ENCODE measurements around the gene CNGA2. TPM values are rescaled to one million over a fixed set of nuclear protein-coding genes. Genes with fewer than 3 reads are reported as not detected.

The CNGA2 gene
- total RNA-seq, 1 donor from 2014 or later: not detected

DNA sequence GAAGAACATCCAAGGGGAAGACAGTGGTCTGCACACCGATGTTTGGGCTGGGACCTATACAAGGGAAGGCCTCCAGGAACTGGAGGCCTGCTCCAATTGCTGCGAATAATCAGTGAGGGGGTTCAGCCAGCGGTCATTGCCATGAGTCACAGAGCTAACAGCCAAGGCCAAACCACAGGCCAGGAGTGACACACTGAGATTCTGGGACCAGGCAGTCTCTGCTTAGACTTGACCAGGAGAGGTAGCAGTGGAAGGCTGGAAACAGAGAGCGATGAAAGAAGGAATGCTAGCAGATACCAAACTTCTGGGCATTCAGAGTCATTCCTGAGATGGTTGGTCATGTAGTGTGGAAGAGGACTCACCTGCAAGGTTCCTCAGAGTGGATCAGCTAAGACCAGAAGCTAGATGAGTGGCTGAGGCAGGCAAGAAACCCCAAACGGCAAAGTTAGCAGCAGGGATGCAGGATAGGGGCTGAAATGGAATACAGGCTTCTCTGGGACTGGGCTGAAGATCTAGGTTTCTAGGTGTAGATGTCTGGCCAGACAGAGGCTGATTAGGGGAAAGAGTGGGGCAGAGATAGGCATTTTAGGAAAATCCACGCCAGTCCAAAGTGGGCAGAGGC is 54.7 kb downstream of the CNGA2 start:
- H3K27me3 Mint-ChIP-seq (ENCODE audit: low read depth): no peaks in the 10 kb centered on the region
- no peaks in the 10 kb centered on the region for H3K4me1 Mint-ChIP-seq
- H3K27ac Mint-ChIP-seq: no peak overlapping the region
- TF ChIP-seq, protein P1, sequence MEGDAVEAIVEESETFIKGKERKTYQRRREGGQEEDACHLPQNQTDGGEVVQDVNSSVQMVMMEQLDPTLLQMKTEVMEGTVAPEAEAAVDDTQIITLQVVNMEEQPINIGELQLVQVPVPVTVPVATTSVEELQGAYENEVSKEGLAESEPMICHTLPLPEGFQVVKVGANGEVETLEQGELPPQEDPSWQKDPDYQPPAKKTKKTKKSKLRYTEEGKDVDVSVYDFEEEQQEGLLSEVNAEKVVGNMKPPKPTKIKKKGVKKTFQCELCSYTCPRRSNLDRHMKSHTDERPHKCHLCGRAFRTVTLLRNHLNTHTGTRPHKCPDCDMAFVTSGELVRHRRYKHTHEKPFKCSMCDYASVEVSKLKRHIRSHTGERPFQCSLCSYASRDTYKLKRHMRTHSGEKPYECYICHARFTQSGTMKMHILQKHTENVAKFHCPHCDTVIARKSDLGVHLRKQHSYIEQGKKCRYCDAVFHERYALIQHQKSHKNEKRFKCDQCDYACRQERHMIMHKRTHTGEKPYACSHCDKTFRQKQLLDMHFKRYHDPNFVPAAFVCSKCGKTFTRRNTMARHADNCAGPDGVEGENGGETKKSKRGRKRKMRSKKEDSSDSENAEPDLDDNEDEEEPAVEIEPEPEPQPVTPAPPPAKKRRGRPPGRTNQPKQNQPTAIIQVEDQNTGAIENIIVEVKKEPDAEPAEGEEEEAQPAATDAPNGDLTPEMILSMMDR (IDR thresholded peaks at IDR 0.05; ENCODE audit: unreplicated experiment): no peak
- no peak overlapping the region for H3K4me3 Mint-ChIP-seq
- peaks cover 37% of the 10 kb centered on the region for H3K9me3 Mint-ChIP-seq
- DNase-seq (ENCODE audit: low spot score in 2 of 2, unreplicated experiment in 2 of 2): no peak
- H3K36me3 Mint-ChIP-seq: no peaks in the 10 kb centered on the region

DNA sequence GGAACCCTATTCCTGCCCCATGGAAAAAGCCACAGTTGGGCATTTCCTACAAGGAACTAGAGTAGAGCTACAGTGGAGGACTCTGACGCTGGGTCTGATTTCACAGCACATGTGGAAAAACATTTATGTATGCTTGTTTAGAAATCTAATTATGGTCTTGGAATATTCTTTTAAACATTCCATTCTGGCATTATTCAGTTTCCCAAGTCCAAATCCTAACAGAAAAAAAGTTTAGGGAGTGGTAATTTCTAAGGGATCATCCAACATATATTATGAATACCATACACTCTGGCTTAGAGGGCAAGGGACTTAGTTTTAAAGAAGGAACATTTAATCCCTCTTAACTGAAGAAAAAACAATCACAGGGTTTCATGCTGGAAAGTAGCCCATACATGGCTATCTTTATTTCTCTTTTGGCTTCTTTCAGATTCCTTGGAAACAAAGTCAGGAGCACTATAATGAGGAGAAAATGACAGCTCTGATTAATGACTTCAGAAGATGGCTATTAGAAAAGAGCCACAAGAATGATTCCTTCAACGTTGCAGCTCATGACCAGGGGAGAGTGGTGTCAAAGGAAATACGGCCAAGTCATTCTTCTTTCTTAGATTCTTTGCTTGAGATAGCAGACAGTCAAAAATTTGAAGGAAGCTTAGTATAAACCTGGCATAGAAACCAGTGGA is 56.1 kb downstream of the CNGA2 start:
- TF ChIP-seq, protein P1 (IDR thresholded peaks at IDR 0.05; ENCODE audit: unreplicated experiment): no peak
- H3K4me3 Mint-ChIP-seq: no peak overlapping the region
- no peak for DNase-seq (ENCODE audit: low spot score in 2 of 2, unreplicated experiment in 2 of 2)
- H3K36me3 Mint-ChIP-seq: no peaks in the 10 kb centered on the region
- no peaks in the 10 kb centered on the region for H3K27me3 Mint-ChIP-seq (ENCODE audit: low read depth)
- H3K27ac Mint-ChIP-seq: no peak overlapping the region
- peaks cover 42% of the 10 kb centered on the region for H3K9me3 Mint-ChIP-seq
- H3K4me1 Mint-ChIP-seq: no peaks in the 10 kb centered on the region

DNA sequence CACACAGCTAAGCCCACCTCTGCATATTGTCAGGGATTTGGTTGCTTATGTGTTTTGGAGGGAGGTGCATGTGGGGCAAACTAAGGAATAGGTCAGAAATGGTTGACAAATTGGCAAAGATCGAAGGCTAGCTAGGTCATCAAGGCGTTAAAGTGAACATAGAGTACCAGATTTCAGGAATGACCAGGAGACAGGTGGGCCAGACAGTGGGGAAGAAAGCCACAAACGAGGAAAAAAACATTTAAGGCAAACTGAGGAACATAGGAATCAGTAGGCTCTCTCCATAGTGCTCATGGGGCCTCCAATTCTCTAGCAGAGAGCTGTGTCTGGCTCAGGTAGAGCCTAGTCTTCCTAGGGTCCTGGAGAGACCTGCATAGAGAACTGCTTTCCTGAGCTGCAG is 57.4 kb downstream of the CNGA2 start:
- no peak overlapping the region for H3K4me3 Mint-ChIP-seq
- no peaks in the 10 kb centered on the region for H3K4me1 Mint-ChIP-seq
- DNase-seq (ENCODE audit: low spot score in 2 of 2, unreplicated experiment in 2 of 2): no peak
- H3K27me3 Mint-ChIP-seq (ENCODE audit: low read depth): no peaks in the 10 kb centered on the region
- H3K27ac Mint-ChIP-seq: no peak overlapping the region
- H3K9me3 Mint-ChIP-seq: peaks cover 50% of the 10 kb centered on the region
- TF ChIP-seq, protein P1 (IDR thresholded peaks at IDR 0.05; ENCODE audit: unreplicated experiment): no peak
- no peaks in the 10 kb centered on the region for H3K36me3 Mint-ChIP-seq

DNA sequence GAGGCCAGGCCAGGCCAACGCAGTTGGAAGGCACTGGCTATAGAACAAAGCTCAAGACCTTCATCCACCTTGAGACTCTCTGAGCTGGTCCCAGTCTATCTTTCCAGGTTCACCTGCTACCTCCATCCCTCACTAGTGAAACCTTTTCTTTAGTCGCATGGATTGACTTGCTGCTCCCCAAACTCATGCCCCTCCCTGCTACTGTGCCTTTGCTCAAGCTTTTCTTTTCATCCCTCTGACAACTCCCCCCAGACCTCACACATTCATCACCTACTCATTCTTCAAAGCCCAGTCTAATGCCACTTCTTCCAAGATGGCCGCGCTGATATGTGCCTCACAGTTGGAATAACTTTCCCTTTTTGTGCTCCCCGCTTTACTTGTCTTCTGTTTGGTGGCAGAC is 58.0 kb downstream of the CNGA2 start:
- TF ChIP-seq, protein P1 (IDR thresholded peaks at IDR 0.05; ENCODE audit: unreplicated experiment): no peak
- Mint-ChIP-seq H3K9me3 (peaks cover 54% of the 10 kb centered on the region), H3K4me3 (no peak overlapping the region), H3K27me3 (ENCODE audit: low read depth) (no peaks in the 10 kb centered on the region), H3K27ac (no peak overlapping the region), H3K4me1 (no peaks in the 10 kb centered on the region), H3K36me3 (no peaks in the 10 kb centered on the region)
- no peak for DNase-seq (ENCODE audit: low spot score in 2 of 2, unreplicated experiment in 2 of 2)

DNA sequence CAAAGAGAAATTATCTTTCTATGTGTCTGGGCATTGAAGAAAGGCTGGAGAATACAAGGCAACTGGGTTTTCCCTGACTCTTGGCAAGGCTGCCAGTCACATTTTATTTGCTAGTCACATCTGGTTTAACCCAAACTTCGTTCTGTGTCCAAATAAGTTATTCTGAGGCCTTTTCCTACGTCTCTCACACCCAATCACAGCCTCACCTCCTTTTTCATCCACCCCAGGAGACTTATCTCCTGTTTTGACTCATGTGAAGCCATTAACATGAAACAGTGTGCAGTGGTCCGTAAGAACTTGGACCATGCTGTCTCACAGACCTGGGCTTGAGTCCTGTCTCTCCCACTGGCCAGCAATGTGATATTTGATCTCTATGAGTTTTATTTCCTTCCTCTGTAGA is 59.3 kb downstream of the CNGA2 start:
- Mint-ChIP-seq H3K27ac (no peak overlapping the region), H3K4me1 (no peaks in the 10 kb centered on the region), H3K9me3 (peaks cover 57% of the 10 kb centered on the region), H3K27me3 (ENCODE audit: low read depth) (no peaks in the 10 kb centered on the region), H3K4me3 (no peak overlapping the region), H3K36me3 (no peaks in the 10 kb centered on the region)
- TF ChIP-seq, protein P1 (IDR thresholded peaks at IDR 0.05; ENCODE audit: unreplicated experiment): no peak
- DNase-seq (ENCODE audit: low spot score in 2 of 2, unreplicated experiment in 2 of 2): no peak

Other genes starting within 250 kb of the CNGA2 start
- not detected in 3 replicates for gene PASD1, start 171.1 kb upstream of the CNGA2 start, total RNA-seq
- 1.9 to 2.5 TPM (median 2.3 TPM) in 3 replicates for gene PRRG3, start 39.3 kb upstream of the CNGA2 start, total RNA-seq
- not detected in 3 replicates for gene FATE1, start 18.7 kb upstream of the CNGA2 start, total RNA-seq
- gene MAGEA4, start 178.1 kb downstream of the CNGA2 start, total RNA-seq: not detected in 3 replicates
- 190 to 220 TPM (median 202 TPM) in 3 replicates for gene GABRE, start 239.9 kb downstream of the CNGA2 start, total RNA-seq

All from mesothelial cell of epicardium (in vitro differentiated cells).